Activated CD4-positive, alpha-beta T cell treated with anti-CD3 and anti-CD28 coated beads, Interleukin-2, amount 50 U/mL, for 4 hours (primary cell): Measurements from ENCODE around the gene MAML1.

ENCODE experiments used
- DNase-seq, 2 experiments: peaks; one replicate each; pipeline ENCODE4 v3.0.0-alpha.2; 2020

Gene MAML1

GRCh38 chr5:179825655-179826182 is 93.1 kb downstream of the MAML1 start:
- no peak for DNase-seq
